ENCODE measurements around the gene WFIKKN2.

The WFIKKN2 gene

GRCh38 chr17:50891577-50891989, 56.2 kb downstream of the WFIKKN2 start:
- DNase-seq (ENCODE audit: low read depth, low spot score) = no peak
- no peak overlapping the region for H3K4me3 ChIP-seq (ENCODE audit: low read length)

Measured in Jurkat, Clone E6-1 (cell line).